Type B pancreatic cell (in vitro differentiated cells): ENCODE results near the gene PYGB. TPM values are rescaled to one million over a fixed set of nuclear protein-coding genes. Genes with fewer than 3 reads are reported as not detected.

Source experiments
- DNase-seq: peaks from one replicate; pipeline ENCODE4 v3.0.0; 2021; ENCODE audit warnings: mixed read lengths; ENCODE audit not compliant: unreplicated experiment; ENCODE audit errors: extremely low spot score
- H3K27ac Mint-ChIP-seq: 2 replicates; pipeline ENCODE4 v1.8.0; 2021; ENCODE audit warnings: mild to moderate bottlenecking, mixed read lengths
- H3K27me3 Mint-ChIP-seq: 2 replicates; pipeline ENCODE4 v1.8.0; 2021; ENCODE audit warnings: mixed read lengths
- H3K36me3 Mint-ChIP-seq: 2 replicates; pipeline ENCODE4 v1.8.0; 2021; ENCODE audit warnings: mixed read lengths
- H3K4me1 Mint-ChIP-seq: one replicate; pipeline ENCODE4 v1.8.0; 2021; ENCODE audit warnings: mixed read lengths; ENCODE audit not compliant: unreplicated experiment
- H3K4me3 Mint-ChIP-seq: 2 replicates; pipeline ENCODE4 v1.8.0; 2021; ENCODE audit warnings: mild to moderate bottlenecking, mixed read lengths
- H3K9me3 Mint-ChIP-seq: 2 replicates; pipeline ENCODE4 v1.8.0; 2021; ENCODE audit warnings: mixed read lengths
- CTCF ChIP-seq: fragments of 200-600 bp; sonication (generic); conservative IDR thresholded peaks from 2 replicates; pipeline ENCODE4 v1.5.0; 2021; ENCODE audit warnings: antibody characterized with exemption, mild to moderate bottlenecking
- total RNA-seq: library from RNA; stranded (reverse); gene quantifications from 2 replicates; pipeline ENCODE4 v1.2.1, GENCODE V29; 2021; ENCODE audit warnings: low replicate concordance

Gene PYGB
- total RNA-seq, 1 donor from 2014 or later, result 52.2 TPM

GRCh38 chr20:25318471-25319240 is 70.8 kb downstream of the PYGB start:
- no peak for DNase-seq
- TF ChIP-seq CTCF, result no peak
- H3K4me1 Mint-ChIP-seq, result peaks cover 9% of the 10 kb centered on the region
- peaks cover 20% of the 10 kb centered on the region for H3K36me3 Mint-ChIP-seq
- H3K27me3 Mint-ChIP-seq, result no peaks in the 10 kb centered on the region
- no peak overlapping the region for H3K27ac Mint-ChIP-seq
- no peaks in the 10 kb centered on the region for H3K9me3 Mint-ChIP-seq
- H3K4me3 Mint-ChIP-seq, result no peak overlapping the region

- TF ChIP-seq CTCF, result no peak
- peaks cover 21% of the 10 kb centered on the region for H3K36me3 Mint-ChIP-seq
- H3K4me3 Mint-ChIP-seq, result no peak overlapping the region
- peaks cover 9% of the 10 kb centered on the region for H3K4me1 Mint-ChIP-seq
- no peaks in the 10 kb centered on the region for H3K9me3 Mint-ChIP-seq
- no peak for DNase-seq
- no peak overlapping the region for H3K27ac Mint-ChIP-seq
- no peaks in the 10 kb centered on the region for H3K27me3 Mint-ChIP-seq
Observed at GRCh38 chr20:25319241-25320034, 71.6 kb downstream of the PYGB start.

- Mint-ChIP-seq H3K36me3 (peaks cover 21% of the 10 kb centered on the region), H3K27ac (no peak overlapping the region), H3K9me3 (no peaks in the 10 kb centered on the region), H3K4me3 (no peak overlapping the region), H3K27me3 (no peaks in the 10 kb centered on the region), H3K4me1 (peaks cover 10% of the 10 kb centered on the region)
- no peak for DNase-seq
- TF ChIP-seq CTCF, result no peak
Observed at GRCh38 chr20:25320035-25320800, 72.3 kb downstream of the PYGB start.

- H3K27me3 Mint-ChIP-seq, result no peaks in the 10 kb centered on the region
- H3K36me3 Mint-ChIP-seq, result peaks cover 16% of the 10 kb centered on the region
- peaks cover 7% of the 10 kb centered on the region for H3K4me1 Mint-ChIP-seq
- DNase-seq, result no peak
- no peak overlapping the region for H3K27ac Mint-ChIP-seq
- TF ChIP-seq CTCF, result no peak
- no peaks in the 10 kb centered on the region for H3K9me3 Mint-ChIP-seq
- H3K4me3 Mint-ChIP-seq, result no peak overlapping the region
Observed at GRCh38 chr20:25321262-25321831, 73.5 kb downstream of the PYGB start.

GRCh38 chr20:25321991-25322390 is 74.1 kb downstream of the PYGB start:
- DNase-seq, result no peak
- H3K4me1 Mint-ChIP-seq, result peaks cover 11% of the 10 kb centered on the region
- no peak overlapping the region for H3K27ac Mint-ChIP-seq
- H3K27me3 Mint-ChIP-seq, result no peaks in the 10 kb centered on the region
- H3K36me3 Mint-ChIP-seq, result peaks cover 16% of the 10 kb centered on the region
- no peak overlapping the region for H3K4me3 Mint-ChIP-seq
- H3K9me3 Mint-ChIP-seq, result no peaks in the 10 kb centered on the region
- TF ChIP-seq CTCF, result no peak
